Measurements from ENCODE around the gene CARS1. TPM values are rescaled to one million over a fixed set of nuclear protein-coding genes. Genes with fewer than 3 reads are reported as not detected.

Gene CARS1
- total and polyA plus RNA-seq, 9 of the 15 experiments (the other 6 are each of a cell fraction or from before 2014, with no cell fraction given): 14.4 to 106 (median 73.6) TPM

DNA sequence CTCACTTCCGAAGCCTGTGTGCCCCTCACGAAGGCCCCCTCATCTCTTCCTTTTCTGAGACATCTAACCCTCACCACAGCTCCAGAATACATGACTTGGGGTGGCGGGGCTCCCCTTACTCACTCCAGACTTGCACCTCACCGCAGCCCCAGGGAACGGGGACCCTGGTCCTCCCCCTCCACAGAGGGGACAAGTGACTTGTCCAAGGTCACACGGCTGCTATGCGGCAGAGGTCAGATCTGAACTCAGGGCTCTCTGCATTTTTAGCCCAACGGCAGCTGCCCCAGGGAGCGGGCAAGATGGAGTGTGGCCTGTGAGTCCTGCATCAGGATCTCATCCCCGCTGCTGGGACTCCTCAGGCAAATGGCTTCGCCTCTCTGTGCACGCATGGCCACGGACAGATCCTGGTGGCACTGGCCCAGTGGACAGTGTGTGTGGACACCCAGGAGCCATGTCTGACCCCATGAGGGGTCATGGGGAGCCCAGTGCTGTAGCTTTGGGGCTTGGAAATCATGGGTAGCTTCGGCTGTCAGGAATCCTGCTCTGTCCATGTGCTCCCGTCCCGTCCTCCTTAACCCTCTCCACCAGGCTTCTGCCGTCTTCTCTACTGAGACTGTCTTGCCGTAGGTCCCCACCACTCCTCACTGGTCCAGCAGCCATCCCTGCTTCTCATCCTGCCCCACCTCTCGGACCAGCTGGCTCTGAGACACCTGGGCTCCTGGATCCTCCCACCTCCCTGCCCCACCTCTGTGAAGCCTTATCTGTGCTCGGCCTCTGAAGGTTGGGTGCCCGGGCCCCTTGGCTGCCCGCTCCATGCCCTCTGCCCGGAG lies 48.0 kb upstream of the CARS1 start (continued):
- TF ChIP-seq, protein P1, sequence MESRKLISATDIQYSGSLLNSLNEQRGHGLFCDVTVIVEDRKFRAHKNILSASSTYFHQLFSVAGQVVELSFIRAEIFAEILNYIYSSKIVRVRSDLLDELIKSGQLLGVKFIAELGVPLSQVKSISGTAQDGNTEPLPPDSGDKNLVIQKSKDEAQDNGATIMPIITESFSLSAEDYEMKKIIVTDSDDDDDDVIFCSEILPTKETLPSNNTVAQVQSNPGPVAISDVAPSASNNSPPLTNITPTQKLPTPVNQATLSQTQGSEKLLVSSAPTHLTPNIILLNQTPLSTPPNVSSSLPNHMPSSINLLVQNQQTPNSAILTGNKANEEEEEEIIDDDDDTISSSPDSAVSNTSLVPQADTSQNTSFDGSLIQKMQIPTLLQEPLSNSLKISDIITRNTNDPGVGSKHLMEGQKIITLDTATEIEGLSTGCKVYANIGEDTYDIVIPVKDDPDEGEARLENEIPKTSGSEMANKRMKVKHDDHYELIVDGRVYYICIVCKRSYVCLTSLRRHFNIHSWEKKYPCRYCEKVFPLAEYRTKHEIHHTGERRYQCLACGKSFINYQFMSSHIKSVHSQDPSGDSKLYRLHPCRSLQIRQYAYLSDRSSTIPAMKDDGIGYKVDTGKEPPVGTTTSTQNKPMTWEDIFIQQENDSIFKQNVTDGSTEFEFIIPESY (CRISPR knock-in tag; IDR thresholded peaks at IDR 0.05): no peak
- no peak for TF ChIP-seq KAT8 (IDR thresholded peaks at IDR 0.05; ENCODE audit: low read depth)

DNA sequence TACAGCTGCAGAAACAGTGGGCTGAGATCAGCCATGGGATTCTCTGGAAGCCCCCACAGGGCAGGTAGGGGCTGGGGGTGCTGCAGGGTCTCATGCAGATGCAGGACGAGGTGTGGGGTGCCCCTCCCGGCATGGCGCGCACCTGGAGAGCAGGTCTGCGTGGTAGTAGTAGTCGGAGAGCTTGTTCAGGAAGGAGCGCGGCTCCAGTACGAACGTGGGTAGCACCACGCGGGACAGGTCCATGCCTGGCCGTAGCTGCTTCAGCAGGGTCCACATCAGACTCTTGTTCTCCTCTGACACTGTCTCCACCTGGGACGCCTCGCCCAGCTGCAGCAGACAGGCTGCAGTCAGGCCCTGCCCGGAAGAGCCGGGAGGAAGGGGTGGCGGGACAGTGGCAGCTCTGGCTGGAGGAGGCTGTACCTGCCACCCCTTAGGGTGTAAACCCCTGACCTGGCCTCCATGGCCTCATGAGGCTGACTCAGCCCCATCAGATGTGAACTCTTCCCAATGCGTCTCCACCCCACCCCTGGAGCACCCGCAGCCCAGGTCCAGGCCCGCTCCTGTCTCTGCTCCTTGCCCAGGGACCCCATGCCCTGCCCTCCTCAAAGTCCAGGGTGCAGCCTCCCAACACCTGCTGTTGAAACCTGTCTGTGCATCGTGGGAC lies 47.0 kb upstream of the CARS1 start:
- DNase-seq (ENCODE audit: extremely low read depth in 1 of 4, low spot score in 3 of 4) (no peak), ATAC-seq (no peak), FAIRE-seq (no peak)
- 83% methylated on average over 22 of the region's 22 CpGs for WGBS (ENCODE audit: insufficient coverage, low coverage, missing lambda C conversion rate)
- in situ Hi-C loops (cut with MboI): no loop called here
- no peak overlapping the region for H2AFZ ChIP-seq (ENCODE audit: low read depth, low read length)
- H3K4me3 ChIP-seq: no peak overlapping the region
- CTCF ChIA-PET (ENCODE audit: low intra/inter-chr PET ratio): no interaction called here
- H4K20me1 ChIP-seq (replicated peaks; ENCODE audit: control insufficient read depth, insufficient read depth, low read length): no peaks in the 10 kb centered on the region; the same call in 1 of the 2 replicates
- no peaks in the 10 kb centered on the region for H3K79me2 ChIP-seq (ENCODE audit: control insufficient read depth, insufficient read depth, low read length)
- H3K4me1 ChIP-seq (replicated peaks in 1 of 2; ENCODE audit: control insufficient read depth in 2 of 2, insufficient read depth in 2 of 2, low read length in 2 of 2): peaks cover 0 to 16% of the 10 kb centered on the region in 2 experiments; a peak in 2 of 5 replicates
- no peak overlapping the region for H3K27ac ChIP-seq (ENCODE audit: extremely low read depth, low read depth, low read length)
- TF ChIP-seq SAP30 (IDR thresholded peaks at IDR 0.05; ENCODE audit: borderline replicate concordance, insufficient read depth, low read depth, low read length, poor library complexity, severe bottlenecking): no peak
- TF ChIP-seq, protein P2, sequence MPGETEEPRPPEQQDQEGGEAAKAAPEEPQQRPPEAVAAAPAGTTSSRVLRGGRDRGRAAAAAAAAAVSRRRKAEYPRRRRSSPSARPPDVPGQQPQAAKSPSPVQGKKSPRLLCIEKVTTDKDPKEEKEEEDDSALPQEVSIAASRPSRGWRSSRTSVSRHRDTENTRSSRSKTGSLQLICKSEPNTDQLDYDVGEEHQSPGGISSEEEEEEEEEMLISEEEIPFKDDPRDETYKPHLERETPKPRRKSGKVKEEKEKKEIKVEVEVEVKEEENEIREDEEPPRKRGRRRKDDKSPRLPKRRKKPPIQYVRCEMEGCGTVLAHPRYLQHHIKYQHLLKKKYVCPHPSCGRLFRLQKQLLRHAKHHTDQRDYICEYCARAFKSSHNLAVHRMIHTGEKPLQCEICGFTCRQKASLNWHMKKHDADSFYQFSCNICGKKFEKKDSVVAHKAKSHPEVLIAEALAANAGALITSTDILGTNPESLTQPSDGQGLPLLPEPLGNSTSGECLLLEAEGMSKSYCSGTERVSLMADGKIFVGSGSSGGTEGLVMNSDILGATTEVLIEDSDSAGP (CRISPR knock-in tag; IDR thresholded peaks at IDR 0.05): no peak
- TF ChIP-seq SRSF1 (IDR thresholded peaks at IDR 0.05; ENCODE audit: low read depth, low read length): no peak
- no peak for TF ChIP-seq MTA3 (IDR thresholded peaks at IDR 0.05; ENCODE audit: borderline replicate concordance)
- H3K4me2 ChIP-seq (ENCODE audit: insufficient read depth, low read length): no peak overlapping the region
- no peaks in the 10 kb centered on the region for H3K9me3 ChIP-seq (replicated peaks; ENCODE audit: control insufficient read depth, insufficient read depth, low read depth, low read length)
- intact Hi-C loops (cut with micrococcal nuclease): no loop called here
- H3K27me3 ChIP-seq (ENCODE audit: control insufficient read depth in 2 of 2, insufficient read depth in 2 of 2, low read length in 2 of 2): no peaks in the 10 kb centered on the region
- no peaks in the 10 kb centered on the region for H3K9me1 ChIP-seq (ENCODE audit: control insufficient read depth, insufficient read depth, low read length)
- no TSS peak for BruUV-seq (replicated peaks)
- H3K9ac ChIP-seq (ENCODE audit: insufficient read depth in 1 of 2, low read depth in 2 of 2, low read length in 2 of 2): no peak overlapping the region
- H3K36me3 ChIP-seq (ENCODE audit: control insufficient read depth, insufficient read depth, low read length): no peaks in the 10 kb centered on the region
- POLR2A ChIA-PET: no interaction called here
